CD4-positive, alpha-beta T cell treated with Interleukin-4 for 1 hour (primary cell): ENCODE measurements around the gene ZNF677.
"Not testable (repeated sequence)": the region's sequence is repeated elsewhere in the genome, so short reads cannot be mapped to it uniquely, and the experiment has no call there.

Experiments
- DNase-seq, 2 donors: peaks; one replicate each; pipeline ENCODE4 v3.0.0-alpha.2; 2020 to 2022

The ZNF677 gene

DNA sequence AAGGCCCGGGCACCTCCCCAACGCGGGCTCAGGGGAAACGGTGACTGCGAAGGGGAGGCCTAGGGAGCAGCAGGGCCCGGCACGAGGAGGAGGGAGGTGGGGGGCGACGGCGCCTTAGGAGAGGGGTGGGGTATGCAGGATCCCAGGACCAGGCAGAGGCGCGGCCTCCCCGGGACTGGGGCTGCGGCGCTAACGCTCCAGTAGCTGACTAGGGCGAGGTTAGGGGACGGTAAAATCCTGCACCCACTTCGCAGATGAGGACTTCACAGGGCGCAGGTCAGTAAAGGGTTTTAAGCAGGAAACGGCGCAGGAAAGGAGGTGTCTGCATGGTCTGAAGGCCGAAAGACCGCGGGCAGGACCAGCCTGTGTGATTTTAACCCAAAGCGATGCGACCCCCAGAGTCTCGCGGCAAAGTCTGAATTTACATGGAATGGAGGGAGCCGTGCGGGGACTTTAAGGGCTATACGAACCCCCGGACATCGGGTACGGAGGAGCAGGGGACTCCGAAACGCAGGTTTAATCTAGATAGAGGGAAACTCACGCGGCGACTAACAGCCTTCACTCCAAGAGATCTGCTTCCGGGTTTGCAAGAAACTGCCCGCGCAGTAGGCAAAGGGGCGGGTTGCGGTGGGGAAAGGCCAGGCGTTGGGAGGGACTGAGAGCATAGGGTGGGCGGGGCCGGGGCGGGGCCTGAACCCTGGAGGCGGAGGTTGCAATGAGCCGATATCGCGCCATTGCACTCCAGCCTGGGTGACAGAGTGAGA, 61.7 kb downstream of the ZNF677 start, which contains the start of gene ZNF665:
TSS of gene ZNF665 (minus strand) at position 588 of the 764 bp plus-strand sequence. CDS start 10,460 bp downstream, outside the sequence.
- peak; percentile 85 to 89 for DNase-seq

GRCh38 chr19:53190253-53190652, 64.4 kb downstream of the ZNF677 start:
- no peak for DNase-seq

DNA sequence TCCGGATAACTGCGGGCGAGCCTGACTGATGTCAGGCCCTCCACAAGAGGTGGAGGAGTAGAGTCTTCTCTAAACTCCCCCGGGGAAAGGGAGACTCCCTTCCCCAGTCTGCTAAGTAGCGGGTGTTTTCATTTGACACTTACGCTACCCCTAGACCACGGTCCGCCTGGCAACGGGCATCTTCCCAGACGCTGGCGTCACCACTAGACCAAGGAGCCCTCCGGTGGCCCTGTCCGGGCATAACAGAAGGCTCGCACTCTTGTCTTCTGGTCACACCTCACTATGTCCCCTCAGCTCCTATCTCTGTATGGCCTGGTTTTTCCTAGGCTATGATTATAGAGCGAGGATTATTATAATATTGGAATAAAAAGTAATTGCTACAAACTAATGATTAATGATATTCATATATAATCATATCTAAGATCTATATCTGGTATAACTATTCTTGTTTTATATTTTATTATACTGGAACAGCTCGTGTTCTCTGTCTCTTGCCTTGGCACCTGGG, 64.9 kb downstream of the ZNF677 start:
- DNase-seq: not testable (repeated sequence)
